CD4-positive, CD25-positive, alpha-beta regulatory T cell (primary cell): ENCODE results near the gene PSG2. TPM values are rescaled to one million over a fixed set of nuclear protein-coding genes. Genes with fewer than 3 reads are reported as not detected.
"Not testable (repeated sequence)": the region's sequence is repeated elsewhere in the genome, so short reads cannot be mapped to it uniquely, and the experiment has no call there.

ENCODE experiments used
- ATAC-seq, 2 donors: fragments of 150-1000 bp; cut with Tn5 transposase; one replicate each; pipeline ENCODE4 v1.10.0; 2021; ENCODE audit warnings: low read depth in 2 of 2, moderate number of reproducible peaks in 2 of 2, moderate library complexity in 1 of 2
- DNase-seq, 3 donors: peaks; one replicate each; pipeline versions ENCODE4 v3.0.0 to v3.0.0-alpha.2; 2012 to 2022; ENCODE audit warnings: mixed read lengths in 1 of 3
- H3K27ac ChIP-seq: one replicate; pipeline ENCODE4 v1.7.0; 2013; ENCODE audit warnings: mild to moderate bottlenecking, low read length; ENCODE audit not compliant: insufficient read depth, poor library complexity, severe bottlenecking
- H3K27me3 ChIP-seq: one replicate; pipeline ENCODE4 v1.7.0; 2013; ENCODE audit warnings: low read length; ENCODE audit not compliant: control insufficient read depth, insufficient read depth
- H3K36me3 ChIP-seq: one replicate; pipeline ENCODE4 v1.7.0; 2013; ENCODE audit warnings: mild to moderate bottlenecking, low read length, moderate library complexity; ENCODE audit not compliant: control insufficient read depth, insufficient read depth
- H3K4me1 ChIP-seq: 2 replicates; pipeline ENCODE4 v1.7.0; 2013; ENCODE audit warnings: mild to moderate bottlenecking, low read length; ENCODE audit not compliant: insufficient read depth, control insufficient read depth, poor library complexity, severe bottlenecking
- H3K4me3 ChIP-seq: one replicate; pipeline ENCODE4 v1.7.0; 2013; ENCODE audit warnings: low read depth, mild to moderate bottlenecking, low read length, moderate library complexity
- H3K9me3 ChIP-seq, 2 experiments: 1 replicate in 1 of 2; 2 replicates in 1 of 2; pipeline ENCODE4 v1.7.0; 2013; ENCODE audit warnings: low read length in 2 of 2, mild to moderate bottlenecking in 1 of 2, moderate library complexity in 1 of 2; ENCODE audit not compliant: control insufficient read depth in 2 of 2
- H3K27ac Mint-ChIP-seq, 3 donors: one replicate each; pipeline ENCODE4 v1.8.0; 2020 to 2022; ENCODE audit warnings: mild to moderate bottlenecking in 3 of 3, mixed read lengths in 3 of 3, moderate library complexity in 2 of 3
- H3K27me3 Mint-ChIP-seq: one replicate; pipeline ENCODE4 v1.8.0; 2022; ENCODE audit warnings: mild to moderate bottlenecking, mixed read lengths
- H3K36me3 Mint-ChIP-seq: one replicate; pipeline ENCODE4 v1.8.0; 2020; ENCODE audit warnings: mixed read lengths
- H3K4me1 Mint-ChIP-seq, 4 donors: one replicate each; pipeline ENCODE4 v1.8.0; 2020 to 2022; ENCODE audit warnings: mixed read lengths in 4 of 4, mild to moderate bottlenecking in 1 of 4
- H3K4me3 Mint-ChIP-seq, 4 donors: one replicate each; pipeline ENCODE4 v1.8.0; 2020 to 2022; ENCODE audit warnings: mild to moderate bottlenecking in 4 of 4, mixed read lengths in 4 of 4, moderate library complexity in 3 of 4
- H3K9me3 Mint-ChIP-seq, 7 donors: one replicate each; pipeline ENCODE4 v1.8.0; 2020 to 2022; ENCODE audit warnings: mixed read lengths in 7 of 7, mild to moderate bottlenecking in 3 of 7, moderate library complexity in 2 of 7
- polyA plus RNA-seq, 4 donors: library from polyadenylated mRNA; unstranded; fragments of 300-500 nt; fragmentation: Illumina TruSeq; gene quantifications; one replicate each; pipeline ENCODE4 v1.2.3, GENCODE V29; 2021
- total RNA-seq: library from RNA; stranded (reverse); gene quantifications from one replicate; pipeline ENCODE4 v1.2.3, GENCODE V29; 2022

Gene PSG2
- total and polyA plus RNA-seq, 5 donors from 2014 or later: 0.27 TPM; not detected in 4

GRCh38 chr19:43116421-43116820, 33.9 kb upstream of the PSG2 start:
- not testable (repeated sequence) for H3K36me3 ChIP-seq, H3K4me3 ChIP-seq, ATAC-seq, H3K4me3 Mint-ChIP-seq, H3K4me1 ChIP-seq, DNase-seq, H3K9me3 ChIP-seq, H3K27me3 Mint-ChIP-seq, H3K4me1 Mint-ChIP-seq, H3K27me3 ChIP-seq, H3K27ac ChIP-seq, H3K27ac Mint-ChIP-seq, H3K36me3 Mint-ChIP-seq
- H3K9me3 Mint-ChIP-seq: peaks cover 0 to 22% (median 10%) of the 10 kb centered on the region in 7 donors

- not testable (repeated sequence) for H3K4me1 ChIP-seq, H3K36me3 ChIP-seq, H3K27ac ChIP-seq, DNase-seq, H3K4me3 Mint-ChIP-seq, H3K27ac Mint-ChIP-seq, H3K9me3 ChIP-seq, H3K4me1 Mint-ChIP-seq, ATAC-seq, H3K4me3 ChIP-seq, H3K27me3 ChIP-seq, H3K36me3 Mint-ChIP-seq, H3K27me3 Mint-ChIP-seq
- H3K9me3 Mint-ChIP-seq: peaks cover 0 to 22% (median 10%) of the 10 kb centered on the region in 7 donors
Observed at GRCh38 chr19:43115548-43115947, 33.0 kb upstream of the PSG2 start.

- H3K4me1 ChIP-seq, H3K36me3 Mint-ChIP-seq, H3K4me3 ChIP-seq, H3K36me3 ChIP-seq, H3K9me3 ChIP-seq, ATAC-seq, DNase-seq, H3K27me3 ChIP-seq, H3K27ac Mint-ChIP-seq, H3K27ac ChIP-seq, H3K4me3 Mint-ChIP-seq, H3K27me3 Mint-ChIP-seq, H3K4me1 Mint-ChIP-seq: not testable (repeated sequence)
- H3K9me3 Mint-ChIP-seq: peaks cover 0 to 22% (median 9%) of the 10 kb centered on the region in 7 donors
Observed at GRCh38 chr19:43115064-43115463, 32.6 kb upstream of the PSG2 start.

- H3K4me3 ChIP-seq, H3K4me3 Mint-ChIP-seq, H3K9me3 ChIP-seq, H3K4me1 Mint-ChIP-seq, H3K36me3 Mint-ChIP-seq, H3K36me3 ChIP-seq, DNase-seq, H3K27ac Mint-ChIP-seq, H3K27ac ChIP-seq, H3K4me1 ChIP-seq, H3K27me3 ChIP-seq, H3K27me3 Mint-ChIP-seq, ATAC-seq: not testable (repeated sequence)
- H3K9me3 Mint-ChIP-seq: peaks cover 0 to 22% (median 9%) of the 10 kb centered on the region in 7 donors
Observed at GRCh38 chr19:43114626-43115025, 32.1 kb upstream of the PSG2 start.

GRCh38 chr19:43107401-43107800, 24.9 kb upstream of the PSG2 start:
- not testable (repeated sequence) for H3K36me3 ChIP-seq, H3K27me3 ChIP-seq, H3K4me3 ChIP-seq, H3K4me1 Mint-ChIP-seq, ATAC-seq, H3K4me1 ChIP-seq, H3K27ac ChIP-seq, H3K27me3 Mint-ChIP-seq, H3K36me3 Mint-ChIP-seq, DNase-seq, H3K27ac Mint-ChIP-seq
- peak overlapping the region in 1 of 4 donors; percentile 4 for H3K4me3 Mint-ChIP-seq
- H3K9me3 ChIP-seq: peaks cover 11 to 14% of the 10 kb centered on the region in 2 experiments
- H3K9me3 Mint-ChIP-seq: peaks cover 0 to 23% (median 2%) of the 10 kb centered on the region in 7 donors

- H3K27me3 Mint-ChIP-seq: no peaks in the 10 kb centered on the region
- H3K9me3 ChIP-seq: peaks cover 11 to 14% of the 10 kb centered on the region in 2 experiments
- no peak overlapping the region for H3K4me3 Mint-ChIP-seq
- H3K4me1 ChIP-seq: no peaks in the 10 kb centered on the region
- H3K36me3 Mint-ChIP-seq: no peaks in the 10 kb centered on the region
- H3K36me3 ChIP-seq: no peaks in the 10 kb centered on the region
- H3K27ac ChIP-seq: no peak overlapping the region
- peaks cover 0 to 30% (median 4%) of the 10 kb centered on the region in 7 donors for H3K9me3 Mint-ChIP-seq
- DNase-seq: no peak
- H3K27me3 ChIP-seq: no peaks in the 10 kb centered on the region
- no peak for ATAC-seq
- H3K4me1 Mint-ChIP-seq: no peaks in the 10 kb centered on the region
- H3K27ac Mint-ChIP-seq: no peak overlapping the region
- H3K4me3 ChIP-seq: no peak overlapping the region
Observed at GRCh38 chr19:43105496-43105895, 23.0 kb upstream of the PSG2 start.

- H3K27me3 Mint-ChIP-seq, H3K27ac Mint-ChIP-seq, H3K27ac ChIP-seq, DNase-seq, H3K27me3 ChIP-seq, H3K4me3 Mint-ChIP-seq, H3K36me3 Mint-ChIP-seq, H3K4me3 ChIP-seq, H3K36me3 ChIP-seq, H3K4me1 ChIP-seq, ATAC-seq, H3K4me1 Mint-ChIP-seq: not testable (repeated sequence)
- H3K9me3 Mint-ChIP-seq: peaks cover 0 to 30% (median 5%) of the 10 kb centered on the region in 7 donors
- peaks cover 11 to 14% of the 10 kb centered on the region in 2 experiments for H3K9me3 ChIP-seq
Observed at GRCh38 chr19:43104215-43104850, 21.8 kb upstream of the PSG2 start.

GRCh38 chr19:43101950-43102349, 19.4 kb upstream of the PSG2 start:
- Histone ChIP-seq H3K4me1 (no peaks in the 10 kb centered on the region), H3K4me3 (no peak overlapping the region), H3K9me3 (peaks cover 11 to 14% of the 10 kb centered on the region in 2 experiments), H3K27me3 (no peaks in the 10 kb centered on the region), H3K36me3 (no peaks in the 10 kb centered on the region), H3K27ac (no peak overlapping the region)
- no peaks in the 10 kb centered on the region for H3K36me3 Mint-ChIP-seq
- H3K27ac Mint-ChIP-seq: no peak overlapping the region
- H3K4me3 Mint-ChIP-seq: no peak overlapping the region
- DNase-seq (no peak), ATAC-seq (no peak)
- H3K4me1 Mint-ChIP-seq: no peaks in the 10 kb centered on the region
- H3K9me3 Mint-ChIP-seq: peaks cover 0 to 30% (median 5%) of the 10 kb centered on the region in 7 donors
- H3K27me3 Mint-ChIP-seq: no peaks in the 10 kb centered on the region
